Measurements from ENCODE around the gene SMAD6.
"Not testable (repeated sequence)": the region's sequence is repeated elsewhere in the genome, so short reads cannot be mapped to it uniquely, and the experiment has no call there.

The SMAD6 gene

GRCh38 chr15:66823601-66824000, 121.6 kb downstream of the SMAD6 start:
- H3K27ac ChIP-seq: no peak overlapping the region
- TF ChIP-seq CTCF (conservative IDR thresholded peaks at IDR 0.05): no peak
- TF ChIP-seq ZFX (IDR thresholded peaks at IDR 0.05): no peak

GRCh38 chr15:66824424-66824823, 122.4 kb downstream of the SMAD6 start:
- TF ChIP-seq ZFX (IDR thresholded peaks at IDR 0.05) (no peak), CTCF (conservative IDR thresholded peaks at IDR 0.05) (no peak)
- no peak overlapping the region for H3K27ac ChIP-seq

- no peak overlapping the region for H3K27ac ChIP-seq
- TF ChIP-seq CTCF (conservative IDR thresholded peaks at IDR 0.05) (no peak), ZFX (IDR thresholded peaks at IDR 0.05) (no peak)
These were observed 123.1 kb downstream of the SMAD6 start for GRCh38 chr15:66825139-66825538.

- TF ChIP-seq CTCF (conservative IDR thresholded peaks at IDR 0.05): no peak
- no peak for TF ChIP-seq ZFX (IDR thresholded peaks at IDR 0.05)
- no peak overlapping the region for H3K27ac ChIP-seq
These were observed 123.7 kb downstream of the SMAD6 start for GRCh38 chr15:66825731-66826130.

GRCh38 chr15:66826507-66826906, 124.5 kb downstream of the SMAD6 start:
- H3K27ac ChIP-seq: no peak overlapping the region
- TF ChIP-seq ZFX (IDR thresholded peaks at IDR 0.05) (no peak), CTCF (conservative IDR thresholded peaks at IDR 0.05) (no peak)

- H3K27ac ChIP-seq: no peak overlapping the region
- TF ChIP-seq ZFX (IDR thresholded peaks at IDR 0.05) (no peak), CTCF (conservative IDR thresholded peaks at IDR 0.05) (no peak)
These were observed 125.1 kb downstream of the SMAD6 start for GRCh38 chr15:66827039-66827697.

GRCh38 chr15:66827698-66828055, 125.6 kb downstream of the SMAD6 start:
- H3K27ac ChIP-seq: no peak overlapping the region
- no peak for TF ChIP-seq ZFX (IDR thresholded peaks at IDR 0.05)
- TF ChIP-seq CTCF (conservative IDR thresholded peaks at IDR 0.05): no peak

- not testable (repeated sequence) for H3K27ac ChIP-seq
These were observed 126.9 kb downstream of the SMAD6 start for GRCh38 chr15:66828817-66829541.
